GM21576 (cell line): ENCODE results near the gene ATP4B.

Experiments
- ATAC-seq: cut with Tn5 transposase; IDR thresholded peaks from one replicate; pipeline ENCODE4 v1.9.1; 2021; ENCODE audit warnings: mild to moderate bottlenecking, moderate library complexity; ENCODE audit not compliant: unreplicated experiment

Gene ATP4B

DNA sequence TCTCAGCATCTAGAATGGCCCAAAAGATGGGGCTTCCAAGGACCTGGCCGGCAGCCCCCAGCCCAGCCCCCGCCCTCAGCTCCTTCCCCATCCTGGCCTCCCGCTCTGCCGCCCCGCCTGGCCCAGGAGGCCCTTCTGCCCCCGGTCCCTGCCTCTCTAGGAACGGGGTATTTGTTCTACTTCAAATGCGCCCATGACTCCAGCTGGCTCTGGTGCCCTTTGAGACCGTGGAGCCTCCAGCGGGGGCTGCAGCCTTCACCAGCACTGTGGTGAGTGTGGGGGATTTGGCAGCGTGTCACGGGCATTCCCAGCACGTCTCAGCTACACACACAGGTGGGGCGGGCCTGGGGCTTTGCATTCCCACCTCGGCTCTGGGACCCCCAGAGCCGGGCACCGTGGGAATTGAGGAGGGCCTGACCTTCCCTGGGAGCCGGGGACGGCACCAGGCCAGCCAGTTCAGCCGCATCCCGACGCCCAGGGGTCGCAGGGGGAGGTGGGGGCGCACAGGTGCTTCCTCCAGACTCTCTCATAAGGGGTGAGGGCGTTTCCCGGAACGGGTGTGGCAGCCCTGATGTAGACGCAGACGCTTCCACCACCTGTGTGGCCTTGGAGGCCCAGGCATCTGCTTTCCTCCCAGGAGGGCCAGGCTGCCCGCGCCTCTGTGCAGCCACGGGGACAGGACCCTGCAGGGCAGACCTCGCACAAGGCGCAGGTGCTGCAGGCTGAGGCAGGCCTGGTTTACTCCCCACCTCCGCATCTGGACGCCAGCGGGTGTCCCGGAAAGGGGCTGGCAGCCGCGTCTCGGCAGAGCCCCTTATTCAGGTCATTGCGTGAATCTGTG is 947 bp downstream of the ATP4B start:
- no peak for ATAC-seq

- ATAC-seq: no peak
Measured at GRCh38 chr13:113656003-113656588, 1.9 kb downstream of the ATP4B start.

DNA sequence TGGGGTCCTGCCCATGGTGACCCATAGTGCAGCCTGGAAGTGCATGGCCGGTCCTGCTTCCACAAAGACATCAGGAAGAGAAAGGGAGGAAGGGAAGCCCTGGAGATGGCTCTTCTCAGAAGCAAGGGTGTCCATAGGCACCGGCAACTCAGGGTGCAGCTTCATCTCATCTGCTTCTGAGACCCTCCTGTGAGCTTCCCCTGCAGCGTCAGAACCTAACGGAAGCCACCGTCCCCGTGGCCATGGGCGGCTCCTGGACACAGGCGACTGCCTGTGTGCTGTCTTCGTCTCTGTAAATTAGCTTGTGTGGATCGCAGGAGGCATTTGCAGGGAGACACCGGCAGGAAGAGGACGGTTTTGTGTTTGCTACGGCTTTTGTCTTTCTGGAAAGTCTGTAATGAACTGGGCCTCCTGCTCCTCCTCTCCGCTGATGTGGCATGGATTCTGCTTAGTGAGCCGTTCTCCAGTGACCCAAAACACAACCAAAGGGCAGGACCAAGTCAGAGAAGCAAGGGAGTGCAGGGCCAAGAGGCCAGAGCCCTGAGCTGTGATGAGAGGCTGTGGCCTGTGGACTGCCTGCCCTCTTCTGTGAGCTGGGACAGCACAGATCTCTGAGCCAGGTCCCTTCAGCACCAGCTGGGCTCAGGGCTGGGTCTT is 2.5 kb downstream of the ATP4B start:
- ATAC-seq: no peak

- no peak for ATAC-seq
Measured at GRCh38 chr13:113654591-113655345, 3.2 kb downstream of the ATP4B start.

DNA sequence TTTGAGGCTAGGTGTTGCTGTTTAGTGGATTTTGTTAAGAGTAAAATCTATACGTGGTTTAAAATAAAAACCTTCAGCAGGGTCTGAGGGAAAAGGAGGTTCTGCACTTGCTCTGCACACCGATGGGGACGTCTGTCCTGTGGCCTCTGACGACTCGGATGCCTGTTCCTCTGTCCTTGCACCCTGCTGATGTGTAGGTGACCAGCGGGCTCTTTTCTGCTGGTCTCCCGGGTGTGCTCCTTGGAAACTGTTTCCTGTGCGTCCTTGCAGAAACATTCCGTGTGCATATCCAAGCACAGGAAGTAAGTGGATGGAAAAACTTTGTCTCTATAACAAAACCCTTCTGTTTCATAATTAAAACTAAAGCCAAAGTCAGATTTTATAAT is 3.8 kb downstream of the ATP4B start:
- ATAC-seq: no peak

- ATAC-seq: no peak
Measured at GRCh38 chr13:113653264-113654174, 4.5 kb downstream of the ATP4B start.

DNA sequence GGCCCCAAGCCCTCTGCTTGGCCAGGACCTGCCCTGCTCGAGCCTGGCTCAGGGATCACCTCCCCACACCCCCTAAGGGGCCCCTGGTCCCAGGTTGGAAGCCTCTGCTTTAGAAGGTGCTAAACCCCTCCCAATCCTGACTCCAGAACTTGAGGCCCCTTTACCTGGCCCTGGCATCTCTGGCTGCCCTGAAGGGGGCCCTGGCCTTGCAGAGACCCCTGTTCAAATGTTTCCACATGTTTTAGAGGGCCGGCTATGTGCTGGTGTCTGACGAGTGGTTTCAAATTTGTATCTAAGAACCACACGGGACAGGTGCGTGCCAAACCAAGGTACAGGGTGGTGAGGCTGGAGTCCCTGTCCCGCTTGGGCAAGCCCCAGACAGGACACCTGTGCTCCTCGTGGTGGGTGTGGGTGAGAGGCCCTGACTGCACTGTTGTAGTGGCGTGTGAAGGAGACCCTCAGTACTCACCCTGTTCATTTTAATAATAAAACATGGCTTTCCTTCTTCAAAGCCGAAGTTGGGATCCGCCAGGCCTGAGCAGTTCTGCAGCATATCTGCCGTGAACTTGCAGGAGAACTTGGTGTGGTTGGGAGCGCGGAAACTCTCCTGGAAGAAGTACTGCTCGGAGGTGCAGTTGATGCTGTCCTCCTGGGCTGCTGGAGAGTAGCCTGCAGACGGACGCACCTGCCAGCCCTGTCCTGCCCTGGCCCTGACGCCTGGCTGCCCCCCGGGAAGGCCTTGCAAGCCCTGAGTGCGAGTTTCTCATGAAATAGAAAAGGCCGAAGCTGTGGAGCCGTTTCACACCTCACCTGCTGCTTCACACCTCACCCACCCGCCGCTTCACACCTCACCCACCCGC is 5.4 kb downstream of the ATP4B start:
- ATAC-seq: no peak

DNA sequence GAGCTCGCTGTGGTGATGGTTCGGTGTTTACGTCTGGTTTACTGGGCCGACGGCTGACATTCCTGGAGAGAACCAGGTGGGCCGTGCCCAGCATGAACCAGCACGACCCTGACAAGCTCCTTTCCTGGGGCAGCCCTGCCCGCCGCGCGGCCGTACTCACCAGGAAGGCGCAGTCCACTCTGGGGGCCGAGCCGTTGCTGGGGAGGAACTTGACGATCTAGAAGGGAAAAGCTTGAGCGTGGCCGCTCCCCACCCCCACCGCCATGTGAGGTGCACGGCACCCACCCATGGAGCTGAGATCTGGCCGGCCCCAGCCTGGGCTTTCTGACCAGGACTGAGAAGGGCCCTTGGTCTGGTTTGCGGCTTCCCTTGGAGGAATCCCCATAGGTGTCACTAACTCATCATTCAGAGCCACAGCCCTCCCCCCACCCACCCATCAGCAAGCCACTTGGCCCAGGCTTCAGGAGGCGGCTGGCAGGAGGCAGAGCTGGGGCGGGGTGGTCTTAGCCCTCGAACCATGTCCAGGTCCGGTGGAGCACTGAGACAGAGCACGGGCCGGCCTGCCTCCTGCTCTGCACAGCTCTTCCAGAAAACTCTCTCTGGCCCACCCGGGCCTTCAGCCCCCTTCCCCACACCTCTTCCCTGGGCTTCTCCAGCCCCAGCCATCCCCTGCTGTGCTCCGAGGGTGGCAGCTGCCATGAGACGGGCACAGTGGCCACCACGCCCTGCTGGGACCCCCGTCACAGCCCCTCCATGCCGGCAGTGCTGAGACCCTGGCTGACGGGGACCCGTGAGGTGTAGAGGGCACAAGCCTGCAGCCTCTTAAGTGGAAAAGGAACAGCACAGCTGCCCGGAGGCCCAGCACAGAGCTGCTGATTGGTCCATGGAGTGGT is 6.2 kb downstream of the ATP4B start:
- no peak for ATAC-seq

- no peak for ATAC-seq
Measured at GRCh38 chr13:113650731-113651148, 7.3 kb downstream of the ATP4B start.

DNA sequence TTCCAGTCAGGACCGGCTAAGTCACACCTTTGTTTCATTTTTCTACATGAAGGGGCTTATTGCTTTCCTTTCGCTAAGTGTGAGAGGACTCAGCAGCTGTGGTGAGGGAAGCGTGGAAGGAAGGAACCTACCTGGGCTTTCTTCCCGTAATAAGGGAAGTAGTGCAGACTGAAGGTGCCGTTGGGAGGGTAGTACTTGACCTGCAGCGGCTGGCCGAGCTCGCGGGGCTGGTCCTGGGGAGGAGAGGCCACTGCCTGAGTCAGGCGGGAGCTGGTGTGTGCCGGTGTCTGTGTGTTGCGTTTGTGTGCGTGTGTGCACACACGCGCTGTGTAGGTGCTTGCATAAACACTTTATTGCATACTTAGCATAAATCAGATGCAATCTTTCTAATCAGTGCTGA is 7.7 kb downstream of the ATP4B start:
- no peak for ATAC-seq

DNA sequence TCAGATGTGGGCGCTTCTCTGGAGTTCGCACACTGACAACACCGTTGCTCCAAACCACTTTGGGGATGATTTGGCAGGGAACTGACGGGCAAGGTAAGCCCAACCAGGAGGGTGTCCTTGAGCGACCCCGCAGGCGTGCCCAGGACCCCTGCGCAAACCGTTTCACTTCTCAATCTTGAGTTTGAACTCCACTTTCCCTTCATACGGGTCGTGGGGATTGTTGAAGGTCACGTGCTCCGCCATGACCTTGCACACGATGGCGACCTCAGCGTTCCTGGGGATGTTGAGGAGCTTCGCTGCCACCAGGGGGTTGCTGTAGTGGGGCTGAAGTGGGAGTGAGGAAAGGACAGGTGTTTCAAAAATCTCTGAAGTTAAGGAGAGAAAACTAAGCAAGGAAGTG is 8.8 kb downstream of the ATP4B start:
- ATAC-seq: no peak

DNA sequence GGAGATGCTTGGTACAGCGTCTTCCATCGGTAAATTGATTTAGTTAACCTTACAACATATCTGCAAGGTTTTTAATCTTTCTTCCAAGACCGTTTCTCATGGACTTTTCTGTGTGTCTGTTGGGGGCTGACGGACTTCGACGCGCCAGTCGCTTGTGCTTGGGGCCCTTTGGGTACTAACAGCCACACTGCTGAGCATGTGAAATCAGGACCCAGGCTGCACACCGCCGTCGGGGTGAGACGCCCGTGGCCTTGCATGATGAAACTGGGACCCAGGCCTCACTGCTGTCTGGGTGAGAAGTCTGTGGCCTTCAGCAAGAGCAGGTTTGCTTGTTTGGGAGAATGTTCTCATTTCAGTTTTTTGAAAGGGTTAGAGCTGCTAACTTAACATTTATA is 9.8 kb downstream of the ATP4B start:
- no peak for ATAC-seq

GRCh38 chr13:113647351-113648215 is 10.4 kb downstream of the ATP4B start:
- no peak for ATAC-seq

DNA sequence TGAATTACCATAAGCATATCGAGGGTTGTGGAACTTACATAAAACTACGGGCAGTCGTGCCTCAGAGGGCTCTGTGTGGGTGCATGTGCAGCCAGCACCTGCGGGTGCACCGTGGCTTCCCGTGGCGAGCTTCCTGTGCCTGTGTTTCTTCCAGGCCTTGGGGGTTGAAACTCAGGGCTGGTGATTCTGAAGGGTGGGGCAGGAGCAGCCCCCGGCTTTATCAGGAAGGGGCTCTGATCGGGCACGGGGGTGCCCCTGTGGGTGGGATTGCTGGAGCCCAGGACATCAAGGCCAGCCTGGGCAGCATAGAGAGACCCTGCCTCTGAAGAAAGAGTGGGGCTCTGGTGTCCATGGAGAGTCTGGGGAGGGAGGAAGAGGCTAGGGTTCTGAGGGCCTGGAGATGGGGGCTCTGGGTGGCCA is 11.1 kb downstream of the ATP4B start:
- ATAC-seq: no peak

- no peak for ATAC-seq
Measured at GRCh38 chr13:113646376-113646775, 11.6 kb downstream of the ATP4B start.

GRCh38 chr13:113645329-113645728 is 12.7 kb downstream of the ATP4B start:
- ATAC-seq: no peak

- ATAC-seq: no peak
Measured at GRCh38 chr13:113644800-113645199, 13.2 kb downstream of the ATP4B start.
